Mucosa of descending colon (tissue), 3 donors: ENCODE data around the gene MINDY2. TPM values are rescaled to one million over a fixed set of nuclear protein-coding genes. Genes with fewer than 3 reads are reported as not detected.

Experiments
- ATAC-seq: fragments of 200-7000 bp; cut with Tn5 transposase; one replicate; pipeline ENCODE4 v1.9.1; 2020; ENCODE audit warnings: mild to moderate bottlenecking, moderate library complexity
- DNase-seq, 3 donors: peaks; one replicate each; pipeline ENCODE4 v3.0.0-alpha.2; 2020
- H3K36me3 ChIP-seq: fragments of 200-600 bp; one replicate; pipeline ENCODE4 v1.8.0; 2021; ENCODE audit warnings: low read depth, mild to moderate bottlenecking
- H3K4me1 ChIP-seq: fragments of 200-600 bp; one replicate; pipeline ENCODE4 v1.8.0; 2021; ENCODE audit warnings: low read depth, mild to moderate bottlenecking
- H3K4me3 ChIP-seq: fragments of 200-600 bp; one replicate; pipeline ENCODE4 v1.8.0; 2021; ENCODE audit warnings: mild to moderate bottlenecking
- H3K9me3 ChIP-seq: fragments of 200-600 bp; one replicate; pipeline ENCODE4 v1.8.0; 2021; ENCODE audit warnings: mild to moderate bottlenecking
- CTCF ChIP-seq: fragments of 200-600 bp; IDR thresholded peaks from one replicate; pipeline ENCODE4 v1.8.0; 2022; ENCODE audit warnings: antibody characterized with exemption, mild to moderate bottlenecking
- intact Hi-C, 2 donors: fragments of 100-400 bp; cut with DNase I in 1 of 2; cut with micrococcal nuclease in 1 of 2; formaldehyde crosslinking; loops; one replicate each; pipeline versions ENCODE4 v1.11.0 to v1.11.1; 2022; cut with DNase I, micrococcal nuclease
- total RNA-seq, 3 donors: library from RNA; stranded (reverse); fragmentation: NEBNext Ultra II Directional in 2 of 3; extraction: Animal tissue kit (Norgen Biotek cat#: 25700) in 2 of 3; gene quantifications; one replicate each; pipeline versions ENCODE4 v1.2.1 to v1.2.4, GENCODE V29; 2021 to 2023
- donor health status: DM: no; HTN: no; CAD: no; lungs with moderate emphysema.
- donor health status: DM: no; HTN: no; CAD: no.
- donor health status: DM: no; HTN: yes; CAD: no.

Gene MINDY2
- total RNA-seq, 3 donors from 2014 or later: 12.0 to 24.2 (median 13.3) TPM

GRCh38 chr15:58741032-58741431, 30.1 kb upstream of the MINDY2 start:
- DNase-seq (no peak), ATAC-seq (no peak)
- H3K9me3 ChIP-seq: no peaks in the 10 kb centered on the region
- H3K4me1 ChIP-seq: peaks cover 10% of the 10 kb centered on the region
- no peak for TF ChIP-seq CTCF
- no peak overlapping the region for H3K4me3 ChIP-seq
- intact Hi-C loops: no loop called here
- H3K36me3 ChIP-seq: no peaks in the 10 kb centered on the region

GRCh38 chr15:58742022-58742813, 28.9 kb upstream of the MINDY2 start:
- intact Hi-C loops: no loop called here
- ATAC-seq (no peak), DNase-seq (no peak)
- no peak for TF ChIP-seq CTCF
- no peaks in the 10 kb centered on the region for H3K36me3 ChIP-seq
- H3K4me3 ChIP-seq: no peak overlapping the region
- no peaks in the 10 kb centered on the region for H3K9me3 ChIP-seq
- peaks cover 13% of the 10 kb centered on the region for H3K4me1 ChIP-seq

- intact Hi-C loops: no loop called here
- H3K36me3 ChIP-seq: no peaks in the 10 kb centered on the region
- DNase-seq: no peak
- no peak for TF ChIP-seq CTCF
- no peak overlapping the region for H3K4me3 ChIP-seq
- no peaks in the 10 kb centered on the region for H3K9me3 ChIP-seq
- no peak for ATAC-seq
- H3K4me1 ChIP-seq: peaks cover 11% of the 10 kb centered on the region
These were observed 28.1 kb upstream of the MINDY2 start for GRCh38 chr15:58742819-58743502.

- intact Hi-C loops: no loop called here
- TF ChIP-seq CTCF: no peak
- DNase-seq (no peak), ATAC-seq (no peak)
- Histone ChIP-seq H3K36me3 (no peaks in the 10 kb centered on the region), H3K9me3 (no peaks in the 10 kb centered on the region), H3K4me3 (no peak overlapping the region), H3K4me1 (peaks cover 13% of the 10 kb centered on the region)
These were observed 24.9 kb upstream of the MINDY2 start for GRCh38 chr15:58746174-58746573.

- Histone ChIP-seq H3K4me3 (peak overlapping the region; percentile 96), H3K9me3 (no peaks in the 10 kb centered on the region), H3K4me1 (peaks cover 13% of the 10 kb centered on the region), H3K36me3 (no peaks in the 10 kb centered on the region)
- intact Hi-C loops: no loop called here
- DNase-seq (peak in 1 of 3 donors; percentile 33), ATAC-seq (no peak)
- TF ChIP-seq CTCF: no peak
These were observed 22.9 kb upstream of the MINDY2 start for GRCh38 chr15:58748040-58748851.
